Measurements from ENCODE around the gene QRICH1. TPM values are rescaled to one million over a fixed set of nuclear protein-coding genes. Genes with fewer than 3 reads are reported as not detected.

Gene QRICH1
- total and polyA plus RNA-seq, 10 of the 15 experiments (the other 5 are each of a cell fraction or from before 2014, with no cell fraction given), result 22.2 to 116 (median 81.4) TPM

DNA sequence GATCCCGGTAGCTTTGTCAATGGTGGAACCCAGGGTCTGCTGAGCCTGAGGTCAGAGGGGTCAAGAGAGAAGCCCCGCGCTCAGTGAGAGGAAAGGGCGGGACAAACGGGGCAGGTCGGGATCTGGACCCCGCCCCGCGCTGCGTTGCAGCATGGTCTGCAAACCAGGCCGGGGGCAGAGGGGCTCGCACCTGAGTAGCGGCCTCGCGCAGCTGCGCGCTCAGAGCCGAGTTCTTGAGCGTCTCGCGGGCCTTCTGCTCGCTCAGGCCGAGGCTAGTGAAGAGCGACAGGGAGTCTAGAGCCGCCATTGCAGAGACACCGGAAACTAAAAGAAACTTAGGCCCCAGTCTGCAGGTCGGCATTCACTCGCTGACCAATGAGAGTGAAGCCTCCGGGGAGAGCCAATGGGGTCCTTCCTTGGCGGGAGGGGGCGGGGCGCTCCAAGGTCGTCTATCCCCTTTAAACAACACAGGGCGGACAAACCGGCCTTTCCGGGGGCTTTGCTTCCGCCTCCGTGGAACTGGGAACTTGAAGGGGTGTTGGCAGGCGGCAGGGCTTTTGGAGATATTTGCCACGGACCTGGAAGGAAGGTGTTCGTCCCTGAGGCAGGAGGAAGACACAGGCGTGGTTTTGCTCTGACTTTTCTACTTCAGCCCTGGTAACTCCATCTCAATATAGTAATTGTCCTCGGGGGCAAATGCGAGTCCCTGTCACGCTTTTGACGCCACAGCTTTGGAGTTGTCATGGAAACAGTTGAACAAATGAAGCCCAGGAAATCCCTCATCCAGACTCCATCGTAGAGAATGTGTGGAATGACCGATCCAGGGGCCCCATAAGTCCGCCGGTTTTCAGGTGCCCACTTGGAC lies 10.8 kb upstream of the QRICH1 start, which contains the start of gene QARS1 (continued):
- TF ChIP-seq, protein P1, sequence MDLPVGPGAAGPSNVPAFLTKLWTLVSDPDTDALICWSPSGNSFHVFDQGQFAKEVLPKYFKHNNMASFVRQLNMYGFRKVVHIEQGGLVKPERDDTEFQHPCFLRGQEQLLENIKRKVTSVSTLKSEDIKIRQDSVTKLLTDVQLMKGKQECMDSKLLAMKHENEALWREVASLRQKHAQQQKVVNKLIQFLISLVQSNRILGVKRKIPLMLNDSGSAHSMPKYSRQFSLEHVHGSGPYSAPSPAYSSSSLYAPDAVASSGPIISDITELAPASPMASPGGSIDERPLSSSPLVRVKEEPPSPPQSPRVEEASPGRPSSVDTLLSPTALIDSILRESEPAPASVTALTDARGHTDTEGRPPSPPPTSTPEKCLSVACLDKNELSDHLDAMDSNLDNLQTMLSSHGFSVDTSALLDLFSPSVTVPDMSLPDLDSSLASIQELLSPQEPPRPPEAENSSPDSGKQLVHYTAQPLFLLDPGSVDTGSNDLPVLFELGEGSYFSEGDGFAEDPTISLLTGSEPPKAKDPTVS (IDR thresholded peaks at IDR 0.05; ENCODE audit: low read depth, low read length), result no peak
- TF ChIP-seq KAT2A (conservative IDR thresholded peaks at IDR 0.05; ENCODE audit: control insufficient read depth, low read depth, low read length), result no peak
- TF ChIP-seq NBN (IDR thresholded peaks at IDR 0.05), result peak; percentile 20; the same call in 1 of the 2 replicates
- TF ChIP-seq SP1 (IDR thresholded peaks at IDR 0.05; ENCODE audit: low read depth, low read length), result peak; percentile 89
- TF ChIP-seq ZNF622 (IDR thresholded peaks at IDR 0.05), result no peak
- TF ChIP-seq SREBF1 (IDR thresholded peaks at IDR 0.05; ENCODE audit: low read length), result no peak
- TF ChIP-seq ZBED1 (IDR thresholded peaks at IDR 0.05; ENCODE audit: borderline replicate concordance), result no peak
- no peak for TF ChIP-seq CREM (IDR thresholded peaks at IDR 0.05; ENCODE audit: low read depth)
- no peak for TF ChIP-seq KDM1A (IDR thresholded peaks at IDR 0.05; ENCODE audit: borderline replicate concordance)
- no peak for TF ChIP-seq SUZ12 (IDR thresholded peaks at IDR 0.05; ENCODE audit: unreplicated experiment)
- TF ChIP-seq BMI1 (IDR thresholded peaks at IDR 0.05; ENCODE audit: borderline replicate concordance), result peak; percentile 73
- TF ChIP-seq ZNF207 (IDR thresholded peaks at IDR 0.05; ENCODE audit: borderline replicate concordance), result no peak
- no peak for TF ChIP-seq CHD1 (IDR thresholded peaks at IDR 0.05; ENCODE audit: low read depth, low read length)
- no peak for TF ChIP-seq YBX1 (IDR thresholded peaks at IDR 0.05)
- no peak for TF ChIP-seq NFIC (IDR thresholded peaks at IDR 0.05; ENCODE audit: low read depth, low read length)
- no peak for TF ChIP-seq RUNX3 (IDR thresholded peaks at IDR 0.05; ENCODE audit: low read length)
- TF ChIP-seq EP300 (IDR thresholded peaks at IDR 0.05; ENCODE audit: borderline replicate concordance in 1 of 2, control insufficient read depth in 1 of 2, low read depth in 2 of 2, low read length in 2 of 2), result no peak
- TF ChIP-seq, protein P2, sequence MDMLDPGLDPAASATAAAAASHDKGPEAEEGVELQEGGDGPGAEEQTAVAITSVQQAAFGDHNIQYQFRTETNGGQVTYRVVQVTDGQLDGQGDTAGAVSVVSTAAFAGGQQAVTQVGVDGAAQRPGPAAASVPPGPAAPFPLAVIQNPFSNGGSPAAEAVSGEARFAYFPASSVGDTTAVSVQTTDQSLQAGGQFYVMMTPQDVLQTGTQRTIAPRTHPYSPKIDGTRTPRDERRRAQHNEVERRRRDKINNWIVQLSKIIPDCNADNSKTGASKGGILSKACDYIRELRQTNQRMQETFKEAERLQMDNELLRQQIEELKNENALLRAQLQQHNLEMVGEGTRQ (IDR thresholded peaks at IDR 0.05; ENCODE audit: borderline replicate concordance, low read depth, low read length), result no peak
- 0 out of 4 replicates have a peak, but pooled peaks of 1 of the 2 experiments have one; percentile 24 for TF ChIP-seq SRF (IDR thresholded peaks at IDR 0.05; ENCODE audit: low read depth in 2 of 2, low read length in 2 of 2)
- no peak for TF ChIP-seq SREBF2 (IDR thresholded peaks at IDR 0.05; ENCODE audit: low read length)
- TF ChIP-seq CHD2 (IDR thresholded peaks at IDR 0.05; ENCODE audit: borderline replicate concordance, low read depth, low read length), result peak; percentile 83
- TF ChIP-seq, protein P3, sequence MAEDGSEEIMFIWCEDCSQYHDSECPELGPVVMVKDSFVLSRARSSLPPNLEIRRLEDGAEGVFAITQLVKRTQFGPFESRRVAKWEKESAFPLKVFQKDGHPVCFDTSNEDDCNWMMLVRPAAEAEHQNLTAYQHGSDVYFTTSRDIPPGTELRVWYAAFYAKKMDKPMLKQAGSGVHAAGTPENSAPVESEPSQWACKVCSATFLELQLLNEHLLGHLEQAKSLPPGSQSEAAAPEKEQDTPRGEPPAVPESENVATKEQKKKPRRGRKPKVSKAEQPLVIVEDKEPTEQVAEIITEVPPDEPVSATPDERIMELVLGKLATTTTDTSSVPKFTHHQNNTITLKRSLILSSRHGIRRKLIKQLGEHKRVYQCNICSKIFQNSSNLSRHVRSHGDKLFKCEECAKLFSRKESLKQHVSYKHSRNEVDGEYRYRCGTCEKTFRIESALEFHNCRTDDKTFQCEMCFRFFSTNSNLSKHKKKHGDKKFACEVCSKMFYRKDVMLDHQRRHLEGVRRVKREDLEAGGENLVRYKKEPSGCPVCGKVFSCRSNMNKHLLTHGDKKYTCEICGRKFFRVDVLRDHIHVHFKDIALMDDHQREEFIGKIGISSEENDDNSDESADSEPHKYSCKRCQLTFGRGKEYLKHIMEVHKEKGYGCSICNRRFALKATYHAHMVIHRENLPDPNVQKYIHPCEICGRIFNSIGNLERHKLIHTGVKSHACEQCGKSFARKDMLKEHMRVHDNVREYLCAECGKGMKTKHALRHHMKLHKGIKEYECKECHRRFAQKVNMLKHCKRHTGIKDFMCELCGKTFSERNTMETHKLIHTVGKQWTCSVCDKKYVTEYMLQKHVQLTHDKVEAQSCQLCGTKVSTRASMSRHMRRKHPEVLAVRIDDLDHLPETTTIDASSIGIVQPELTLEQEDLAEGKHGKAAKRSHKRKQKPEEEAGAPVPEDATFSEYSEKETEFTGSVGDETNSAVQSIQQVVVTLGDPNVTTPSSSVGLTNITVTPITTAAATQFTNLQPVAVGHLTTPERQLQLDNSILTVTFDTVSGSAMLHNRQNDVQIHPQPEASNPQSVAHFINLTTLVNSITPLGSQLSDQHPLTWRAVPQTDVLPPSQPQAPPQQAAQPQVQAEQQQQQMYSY (CRISPR knock-in tag; IDR thresholded peaks at IDR 0.05), result no peak
- TF ChIP-seq, protein P4, sequence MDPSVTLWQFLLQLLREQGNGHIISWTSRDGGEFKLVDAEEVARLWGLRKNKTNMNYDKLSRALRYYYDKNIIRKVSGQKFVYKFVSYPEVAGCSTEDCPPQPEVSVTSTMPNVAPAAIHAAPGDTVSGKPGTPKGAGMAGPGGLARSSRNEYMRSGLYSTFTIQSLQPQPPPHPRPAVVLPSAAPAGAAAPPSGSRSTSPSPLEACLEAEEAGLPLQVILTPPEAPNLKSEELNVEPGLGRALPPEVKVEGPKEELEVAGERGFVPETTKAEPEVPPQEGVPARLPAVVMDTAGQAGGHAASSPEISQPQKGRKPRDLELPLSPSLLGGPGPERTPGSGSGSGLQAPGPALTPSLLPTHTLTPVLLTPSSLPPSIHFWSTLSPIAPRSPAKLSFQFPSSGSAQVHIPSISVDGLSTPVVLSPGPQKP (IDR thresholded peaks at IDR 0.05; ENCODE audit: low read depth, low read length), result no peak
- no peak for TF ChIP-seq NR2C2 (IDR thresholded peaks at IDR 0.05; ENCODE audit: borderline replicate concordance, control insufficient read depth, insufficient read length, low read depth)
- TF ChIP-seq CREB1 (IDR thresholded peaks at IDR 0.05; ENCODE audit: low read depth), result peak; percentile 52; the same call in 1 of the 2 replicates
